ENCODE measurements around the gene PGAP2. TPM values are rescaled to one million over a fixed set of nuclear protein-coding genes. Genes with fewer than 3 reads are reported as not detected.
A peak's percentile ranks its signal among the peaks of the same experiment; 100 is the strongest.
"Not testable (repeated sequence)": the region's sequence is repeated elsewhere in the genome, so short reads cannot be mapped to it uniquely, and the experiment has no call there.

Gene PGAP2
- 5.6 and 15.2 TPM in 2 replicates for total RNA-seq (ENCODE audit: low replicate concordance)

DNA sequence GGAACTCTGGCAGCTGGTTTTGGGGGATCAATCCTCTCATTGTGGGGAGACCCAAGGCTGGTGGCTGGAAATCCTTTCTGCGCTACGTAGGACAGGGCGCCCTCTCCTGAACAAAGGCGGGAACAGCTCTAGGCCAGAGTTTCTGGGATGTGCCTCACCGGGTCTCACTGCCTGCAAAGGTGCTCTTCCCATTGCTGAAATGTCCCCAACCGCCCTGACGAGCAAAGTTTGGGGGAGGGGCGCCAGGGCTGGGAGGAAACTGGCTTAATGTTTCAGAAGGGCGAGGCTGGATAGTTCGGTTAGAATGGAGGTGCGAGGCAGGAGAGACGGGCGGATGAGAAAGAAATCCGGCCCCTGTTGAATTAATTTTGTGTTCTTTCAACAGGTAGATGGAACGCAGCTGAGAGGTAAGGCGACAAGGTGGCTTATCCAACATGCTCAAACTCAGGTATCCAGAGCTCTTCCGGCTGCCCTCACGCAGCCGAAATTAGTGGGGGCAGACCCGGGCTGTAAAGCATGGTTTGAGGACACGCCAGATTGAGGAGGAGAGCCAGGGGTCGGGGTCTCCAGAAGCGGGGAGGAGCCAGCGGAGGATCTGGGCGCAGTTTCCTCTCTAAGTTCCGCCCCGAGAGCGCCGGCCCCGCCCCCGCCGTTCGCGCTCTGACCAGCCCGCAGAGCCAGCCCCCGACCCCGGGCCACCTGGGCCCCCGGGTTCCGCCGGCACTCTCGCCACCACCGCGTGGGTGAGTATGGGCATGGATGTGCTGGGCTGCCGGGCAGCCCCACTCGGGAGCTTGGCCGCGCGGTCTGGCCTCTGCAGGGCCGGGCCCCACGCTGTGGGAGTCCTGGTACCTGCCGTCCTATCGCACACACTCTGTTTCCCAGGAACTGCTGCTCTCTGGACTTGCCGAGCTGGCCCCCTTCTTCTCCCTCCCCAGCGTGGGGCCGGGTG is at the start of gene PGAP2:
Gene PGAP2 (plus strand): TSS at position 652 of the 952 bp plus-strand sequence. CDS start 2,700 bp downstream, outside the sequence.
- peak; percentile 86 for TF ChIP-seq CTCF (IDR thresholded peaks at IDR 0.05; ENCODE audit: insufficient read depth, low read length)
- peak within 1 kb of the TSS; percentile 80 for H3K4me3 ChIP-seq (ENCODE audit: low read depth, low read length)
- DNase-seq (ENCODE audit: low read depth), result peak; percentile 53

DNA sequence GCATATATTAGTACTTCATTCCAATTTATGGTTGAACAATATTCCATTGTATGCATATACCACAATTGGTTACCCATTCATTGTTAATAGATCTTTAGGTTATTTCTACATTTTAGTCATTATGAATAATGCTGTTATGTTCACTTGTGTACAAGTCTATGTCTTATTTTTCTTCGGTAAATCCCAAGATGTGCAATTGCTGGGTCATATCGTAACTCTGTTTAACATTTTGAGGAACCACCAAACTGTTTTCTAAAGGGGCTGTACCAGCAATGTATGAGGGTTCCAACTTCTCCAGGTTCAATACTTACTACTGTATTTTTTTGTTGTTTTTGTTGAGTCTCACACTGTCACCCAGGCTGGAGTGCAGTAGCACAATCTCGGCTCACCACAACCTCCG is 44.1 kb upstream of the PGAP2 start:
- no peak for DNase-seq (ENCODE audit: low read depth)
- H3K4me3 ChIP-seq (ENCODE audit: low read depth, low read length), result no peak overlapping the region
- no peak for TF ChIP-seq CTCF (IDR thresholded peaks at IDR 0.05; ENCODE audit: insufficient read depth, low read length)

GRCh38 chr11:3766836-3767235 is 41.5 kb upstream of the PGAP2 start:
- H3K4me3 ChIP-seq (ENCODE audit: low read depth, low read length); DNase-seq (ENCODE audit: low read depth): not testable (repeated sequence)

DNA sequence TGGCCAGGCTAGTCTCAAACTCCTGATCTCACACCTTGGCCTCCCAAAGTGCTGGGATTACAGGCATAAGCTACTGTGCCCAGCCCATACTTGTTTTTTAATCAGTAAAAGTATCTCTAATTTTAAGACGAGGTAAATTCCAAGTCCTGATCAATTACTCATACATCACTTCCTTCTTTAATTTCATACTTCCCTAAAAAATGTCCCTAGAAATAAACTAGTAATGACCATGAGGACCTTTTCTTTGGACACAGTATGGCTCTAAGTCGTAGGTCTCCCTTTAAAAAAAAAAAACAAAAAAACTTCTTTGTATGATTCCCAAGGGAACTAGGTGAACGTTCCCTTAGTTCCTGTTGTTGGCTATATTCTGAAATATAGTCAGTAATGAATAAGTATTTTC is 40.8 kb upstream of the PGAP2 start:
- DNase-seq (ENCODE audit: low read depth), result no peak
- no peak for TF ChIP-seq CTCF (IDR thresholded peaks at IDR 0.05; ENCODE audit: insufficient read depth, low read length)

DNA sequence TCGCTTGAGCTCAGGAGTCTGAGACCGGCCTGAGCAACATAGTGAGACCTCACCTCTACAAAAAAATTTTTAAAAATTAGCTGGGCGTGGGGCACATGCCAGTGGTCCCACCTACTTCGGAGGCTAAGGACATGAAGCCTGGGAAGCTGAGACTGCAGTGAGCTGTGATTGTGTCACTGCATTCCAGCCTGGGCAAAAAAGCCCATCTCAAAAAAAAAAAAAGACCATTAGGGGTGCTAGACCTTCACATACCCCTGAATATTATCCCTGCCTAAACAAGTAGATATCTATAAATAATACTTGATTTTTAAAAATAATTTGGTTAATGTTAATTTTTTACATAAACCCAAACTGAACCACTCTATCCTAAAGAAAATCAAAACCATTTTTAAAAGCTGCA is 35.2 kb upstream of the PGAP2 start:
- no peak for DNase-seq (ENCODE audit: low read depth)
- H3K4me3 ChIP-seq (ENCODE audit: low read depth, low read length), result no peak overlapping the region
- TF ChIP-seq CTCF (IDR thresholded peaks at IDR 0.05; ENCODE audit: insufficient read depth, low read length), result no peak

More for the DNA sequence above, 40.8 kb upstream of the PGAP2 start:
- H3K4me3 ChIP-seq (ENCODE audit: low read depth, low read length), result no peak overlapping the region

DNA sequence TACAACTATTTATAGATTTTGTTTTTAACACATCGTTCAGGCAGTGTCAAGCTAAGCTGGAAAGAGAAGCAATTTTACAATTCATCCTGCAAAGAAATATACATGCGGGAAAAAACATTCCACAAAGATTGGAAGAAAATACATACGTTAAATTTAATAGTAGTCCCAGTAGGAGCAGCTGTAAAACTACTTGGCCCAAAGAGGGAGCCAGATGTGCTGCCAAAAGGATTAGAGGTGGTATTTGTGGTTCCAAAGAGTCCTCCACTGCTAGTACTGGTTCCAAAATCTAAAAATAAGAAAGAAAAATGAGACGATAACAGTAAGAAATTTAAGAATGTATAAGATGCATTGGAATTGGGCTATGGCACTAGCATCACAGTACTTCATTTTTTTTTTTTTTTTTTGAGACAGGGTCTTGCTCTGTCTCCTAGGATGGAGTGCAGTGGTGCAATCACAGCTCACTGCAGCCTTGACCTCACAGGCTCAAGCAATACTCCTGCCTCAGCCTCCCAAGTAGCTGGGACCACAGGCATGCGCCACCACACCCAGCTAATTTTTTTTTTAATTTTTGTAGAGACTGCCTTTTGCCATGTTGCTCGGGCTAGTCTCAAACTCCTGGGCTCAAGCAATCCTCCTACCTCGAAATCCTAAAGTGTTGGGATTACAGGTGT is 32.5 kb upstream of the PGAP2 start:
- no peak overlapping the region for H3K4me3 ChIP-seq (ENCODE audit: low read depth, low read length)
- DNase-seq (ENCODE audit: low read depth), result peak; percentile 39
- no peak for TF ChIP-seq CTCF (IDR thresholded peaks at IDR 0.05; ENCODE audit: insufficient read depth, low read length)

DNA sequence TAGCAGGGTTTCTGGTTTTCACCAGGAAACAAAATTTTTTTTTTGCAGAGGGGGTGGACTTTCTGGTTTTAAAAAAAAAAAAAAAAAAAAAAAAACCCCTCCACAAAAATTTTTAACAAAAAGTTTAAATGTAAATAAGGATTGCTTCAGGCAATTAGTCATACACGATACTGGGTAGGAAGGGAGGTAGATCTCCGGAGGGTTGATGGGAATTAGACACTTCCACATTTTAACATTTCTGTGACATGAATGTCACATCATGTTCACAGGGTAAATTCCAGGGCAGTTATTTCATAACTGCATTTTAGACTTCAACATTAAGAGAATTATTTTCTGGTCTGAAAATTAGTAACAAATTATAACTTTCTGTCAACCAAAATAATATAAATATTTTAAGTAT is 26.9 kb upstream of the PGAP2 start:
- H3K4me3 ChIP-seq (ENCODE audit: low read depth, low read length), result no peak overlapping the region
- peak; percentile 38 for DNase-seq (ENCODE audit: low read depth)
- TF ChIP-seq CTCF (IDR thresholded peaks at IDR 0.05; ENCODE audit: insufficient read depth, low read length), result no peak
